Stimulated activated CD8-positive, alpha-beta memory T cell treated with anti-CD3 and anti-CD28 coated beads, Interleukin-15, amount 100 ng/mL, for 4 hours (primary cell): Measurements from ENCODE around the gene ZDHHC14.
A peak's percentile ranks its signal among the peaks of the same experiment; 100 is the strongest.

Experiments
- DNase-seq, 2 donors: peaks; one replicate each; pipeline ENCODE4 v3.0.0-alpha.2; 2020; ENCODE audit warnings: low read depth in 2 of 2

Gene ZDHHC14

DNA sequence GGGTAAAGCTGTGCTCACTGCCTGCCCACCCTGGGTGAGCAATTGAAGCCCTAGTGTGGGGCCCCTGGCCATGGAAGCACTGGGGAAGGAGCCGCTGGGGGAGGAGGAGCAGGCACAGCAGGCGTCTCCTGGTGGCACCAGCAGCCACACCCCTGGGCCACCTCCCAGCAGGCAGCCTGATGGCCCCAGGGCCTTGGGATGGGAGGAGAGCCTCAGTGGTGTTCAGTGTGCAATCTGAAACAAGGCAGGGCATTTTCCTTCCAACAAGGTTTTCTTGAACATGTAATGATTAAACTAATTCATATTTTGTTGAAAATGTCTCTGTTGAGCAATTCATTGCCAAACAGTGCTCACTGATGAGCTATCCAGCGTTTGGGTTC, 151.0 kb downstream of the ZDHHC14 start:
- no peak for DNase-seq

DNA sequence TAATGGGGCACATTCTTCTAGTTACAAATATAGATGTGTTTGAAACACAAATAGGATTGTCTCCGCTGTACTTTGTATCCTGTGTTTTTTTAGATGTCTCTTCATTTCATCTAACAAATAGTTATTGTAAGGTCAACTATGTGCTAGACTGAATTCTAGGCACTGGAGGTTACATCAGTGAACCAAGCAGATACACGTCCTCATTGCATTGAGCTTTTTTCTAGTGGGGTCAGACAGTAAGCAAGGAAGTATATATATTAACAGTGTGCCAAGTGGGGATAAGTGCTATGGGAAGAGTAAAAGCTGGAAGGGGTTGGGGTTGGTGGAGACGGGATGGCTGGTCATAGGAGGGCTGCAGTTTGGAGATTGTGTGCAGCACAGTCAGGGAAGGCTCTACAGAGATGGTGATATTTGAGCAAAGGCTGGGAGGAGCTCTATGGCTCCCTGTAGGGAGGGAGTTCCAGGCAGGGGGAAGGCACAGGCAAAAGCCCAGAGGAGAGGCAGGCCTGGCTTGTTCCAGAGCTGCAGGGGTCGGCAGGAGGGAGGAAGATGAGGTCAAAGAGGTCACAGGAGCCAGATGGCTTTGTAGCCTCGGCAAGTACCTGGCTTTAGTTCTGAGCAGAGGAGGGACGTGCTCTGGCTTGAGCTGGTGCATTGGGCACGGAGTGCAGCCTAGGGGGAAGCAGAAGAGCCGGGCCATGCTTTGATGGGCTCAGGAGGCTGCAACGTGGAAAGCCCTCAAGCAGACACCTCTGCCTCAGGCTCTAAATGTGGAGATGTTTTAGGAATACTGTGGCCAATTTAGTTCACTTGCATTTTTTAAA, 152.3 kb downstream of the ZDHHC14 start:
- DNase-seq: no peak

DNA sequence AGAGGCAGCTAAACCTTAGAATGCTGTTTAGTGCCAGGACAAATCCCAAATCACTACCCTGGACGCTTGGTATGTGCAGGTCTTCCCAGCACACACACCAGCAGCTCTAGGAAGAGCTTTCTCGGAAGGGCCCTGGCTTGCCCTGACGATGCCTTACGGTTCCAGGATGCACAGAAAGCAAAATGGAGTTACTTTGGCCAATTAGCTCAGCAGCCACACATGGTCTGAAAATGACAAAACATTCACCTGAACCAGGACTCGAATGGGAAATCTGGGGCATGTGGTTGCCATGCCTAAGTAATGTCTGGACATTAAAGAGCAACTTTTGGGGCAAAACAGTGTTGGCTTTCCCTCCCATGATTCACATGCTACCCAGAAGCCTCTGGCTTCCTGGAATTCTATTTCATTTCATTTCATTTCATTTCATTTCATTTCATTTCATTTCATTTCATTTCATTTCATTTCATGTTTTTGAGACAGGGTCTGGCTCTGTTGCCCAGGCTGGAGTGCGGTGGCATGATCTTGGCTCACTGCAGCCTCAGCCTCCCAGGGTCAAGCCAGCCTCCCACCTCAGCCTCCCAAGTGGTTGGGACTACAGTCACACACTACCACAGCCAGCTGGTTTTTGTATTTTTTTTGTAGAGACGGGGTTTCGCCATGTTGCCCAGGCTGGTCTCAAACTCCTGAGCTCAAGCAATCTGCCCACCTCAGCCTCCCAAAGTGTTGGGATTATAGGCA, 153.3 kb downstream of the ZDHHC14 start:
- no peak for DNase-seq

DNA sequence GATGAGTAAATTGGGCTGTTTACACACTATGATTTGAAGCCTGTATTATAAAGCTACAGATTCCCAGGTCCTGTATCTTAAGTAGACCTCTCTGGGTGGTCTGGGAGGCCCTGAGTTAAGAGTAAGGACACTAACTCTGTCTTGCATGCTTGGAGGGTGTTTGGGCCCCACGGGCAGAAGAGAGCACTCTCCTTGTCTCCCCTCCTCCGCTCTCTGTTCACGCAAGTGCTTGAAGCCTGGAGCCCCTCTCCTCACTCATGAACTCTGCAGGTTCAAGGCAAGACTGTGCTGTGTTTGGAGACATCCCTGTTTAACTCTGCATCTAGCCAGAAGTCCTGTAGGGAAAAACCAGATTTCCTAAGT, 154.0 kb downstream of the ZDHHC14 start:
- no peak for DNase-seq

DNA sequence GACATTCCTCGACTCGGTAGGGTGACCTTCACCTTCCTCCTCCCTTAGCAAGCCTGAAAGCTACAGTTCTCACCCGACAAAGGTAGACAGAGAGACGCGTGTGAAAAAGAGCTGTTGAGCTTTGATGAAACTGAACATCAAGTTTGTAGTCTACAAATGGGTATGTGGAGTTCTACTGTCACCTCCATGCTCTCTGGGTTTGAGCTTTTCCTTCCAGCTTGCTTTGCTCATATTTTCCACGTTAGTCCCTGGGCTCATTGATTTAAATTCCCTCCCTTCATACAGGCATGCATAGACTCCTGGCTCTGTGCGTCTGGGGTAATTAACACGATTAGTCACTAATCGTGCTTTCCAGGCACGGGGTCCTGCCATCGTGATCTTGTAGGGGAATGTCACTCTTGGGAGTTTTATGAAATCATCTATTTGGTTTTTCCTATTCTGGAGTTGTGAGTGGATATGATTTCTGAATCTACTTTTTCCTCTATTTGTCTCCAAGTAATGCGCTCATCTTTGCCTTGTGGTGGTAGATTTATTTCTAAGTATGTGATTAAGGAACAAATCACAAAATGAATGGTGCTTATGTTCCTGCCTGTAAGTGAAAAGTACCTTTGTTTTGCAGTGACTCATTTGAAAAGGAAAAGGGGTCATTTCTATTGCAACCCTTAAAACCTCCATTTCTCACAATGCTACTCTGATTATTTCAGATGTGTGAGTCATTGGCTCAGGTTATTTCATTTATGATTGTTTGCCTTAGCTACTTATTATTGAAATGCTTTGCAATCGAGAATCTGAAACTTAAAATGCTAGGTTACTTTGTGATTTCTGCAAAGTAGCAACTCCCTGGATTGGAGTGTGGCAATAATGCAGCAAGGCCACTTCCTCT, 154.6 kb downstream of the ZDHHC14 start:
- DNase-seq: no peak

DNA sequence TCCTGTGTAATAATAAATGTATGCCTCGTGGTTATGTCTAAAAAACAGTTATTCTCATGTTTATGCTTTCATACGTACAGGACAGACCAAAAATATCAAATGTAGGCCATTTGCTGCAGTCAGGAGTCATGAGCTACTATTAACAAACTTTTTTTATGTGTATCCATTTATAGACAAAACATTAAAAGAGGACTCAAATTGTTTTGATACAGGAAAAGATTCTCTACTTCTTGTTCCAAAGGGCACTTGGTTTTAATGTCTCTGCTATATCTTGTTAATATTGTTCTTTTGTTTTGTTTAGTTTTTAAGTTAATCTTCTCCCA, 155.2 kb downstream of the ZDHHC14 start:
- DNase-seq: no peak

DNA sequence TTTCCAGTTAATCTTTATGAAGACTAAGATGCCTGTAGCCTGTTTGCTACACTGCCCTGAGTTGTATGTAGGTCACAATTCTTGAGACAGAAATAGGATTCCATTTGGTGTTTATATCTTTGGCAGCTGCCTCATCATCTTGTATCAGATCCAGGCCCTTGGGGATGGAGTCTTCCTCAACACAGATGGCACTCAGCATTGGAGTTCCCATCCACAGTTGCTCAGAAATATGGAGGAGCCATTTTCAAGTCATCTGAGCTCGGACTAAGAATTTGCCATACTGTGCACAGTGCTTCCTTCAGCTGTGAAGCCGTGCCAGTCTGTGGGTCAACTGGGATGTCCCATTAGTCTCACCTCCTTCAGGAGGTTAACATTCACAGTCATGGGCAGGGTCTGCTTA, 156.6 kb downstream of the ZDHHC14 start:
- DNase-seq: no peak

DNA sequence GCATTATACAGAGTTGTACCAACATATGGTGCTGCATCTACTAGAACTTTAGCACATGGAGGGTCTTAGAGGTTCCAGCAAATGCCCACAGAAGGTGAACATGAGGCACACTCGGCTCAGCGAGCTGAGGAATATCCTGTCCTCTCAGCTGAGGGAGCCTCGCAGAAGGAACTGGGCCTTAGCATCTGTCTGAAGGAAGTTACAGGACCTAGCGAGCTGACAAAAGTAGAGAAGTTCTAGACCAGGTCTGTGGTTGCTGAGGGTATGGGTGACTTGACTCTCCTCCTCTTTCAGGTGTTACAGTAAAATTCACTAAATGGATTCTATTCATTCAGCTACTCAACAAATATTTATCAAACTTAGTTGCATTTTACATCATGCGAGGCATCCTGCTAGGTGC, 157.2 kb downstream of the ZDHHC14 start:
- DNase-seq: no peak

DNA sequence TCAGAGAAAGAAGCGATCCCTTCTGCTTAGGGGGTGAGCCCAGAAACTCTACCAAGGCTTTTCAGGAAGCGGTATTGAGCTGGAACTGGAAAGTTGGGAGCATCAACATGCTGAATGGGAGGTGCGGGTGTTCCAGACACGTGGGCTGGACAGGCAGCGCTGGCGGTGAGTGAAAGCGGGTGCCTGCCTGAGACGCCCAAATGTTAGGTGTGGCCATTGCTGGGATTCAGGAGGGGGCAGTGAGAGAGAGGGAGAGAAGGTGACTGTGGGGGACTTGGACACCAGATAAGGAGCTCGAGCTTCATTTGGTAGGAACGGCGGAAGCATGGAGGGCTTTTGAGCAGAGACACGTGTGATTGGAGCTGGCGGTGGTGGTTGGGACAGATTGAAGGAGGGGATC, 157.7 kb downstream of the ZDHHC14 start:
- no peak for DNase-seq

DNA sequence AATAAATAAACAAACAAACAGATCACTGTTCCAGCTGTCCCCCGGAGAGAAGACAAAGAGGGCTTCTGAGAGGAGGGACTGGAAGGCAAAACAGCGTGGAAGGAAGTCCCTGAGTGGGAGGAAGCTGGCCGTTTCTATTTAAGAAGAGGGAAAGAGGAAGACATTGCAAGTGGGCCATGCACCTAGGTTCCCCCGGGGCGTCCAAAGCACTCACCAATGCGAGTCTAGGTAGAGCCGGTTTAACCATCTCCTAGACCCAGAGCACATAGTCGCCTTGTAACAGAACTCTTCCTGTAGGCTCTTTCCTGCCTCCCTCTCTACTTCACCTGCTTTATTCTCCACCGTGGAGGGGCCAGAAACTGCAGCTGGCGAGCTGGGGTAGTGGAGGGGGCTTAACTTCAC, 158.4 kb downstream of the ZDHHC14 start:
- DNase-seq: no peak

DNA sequence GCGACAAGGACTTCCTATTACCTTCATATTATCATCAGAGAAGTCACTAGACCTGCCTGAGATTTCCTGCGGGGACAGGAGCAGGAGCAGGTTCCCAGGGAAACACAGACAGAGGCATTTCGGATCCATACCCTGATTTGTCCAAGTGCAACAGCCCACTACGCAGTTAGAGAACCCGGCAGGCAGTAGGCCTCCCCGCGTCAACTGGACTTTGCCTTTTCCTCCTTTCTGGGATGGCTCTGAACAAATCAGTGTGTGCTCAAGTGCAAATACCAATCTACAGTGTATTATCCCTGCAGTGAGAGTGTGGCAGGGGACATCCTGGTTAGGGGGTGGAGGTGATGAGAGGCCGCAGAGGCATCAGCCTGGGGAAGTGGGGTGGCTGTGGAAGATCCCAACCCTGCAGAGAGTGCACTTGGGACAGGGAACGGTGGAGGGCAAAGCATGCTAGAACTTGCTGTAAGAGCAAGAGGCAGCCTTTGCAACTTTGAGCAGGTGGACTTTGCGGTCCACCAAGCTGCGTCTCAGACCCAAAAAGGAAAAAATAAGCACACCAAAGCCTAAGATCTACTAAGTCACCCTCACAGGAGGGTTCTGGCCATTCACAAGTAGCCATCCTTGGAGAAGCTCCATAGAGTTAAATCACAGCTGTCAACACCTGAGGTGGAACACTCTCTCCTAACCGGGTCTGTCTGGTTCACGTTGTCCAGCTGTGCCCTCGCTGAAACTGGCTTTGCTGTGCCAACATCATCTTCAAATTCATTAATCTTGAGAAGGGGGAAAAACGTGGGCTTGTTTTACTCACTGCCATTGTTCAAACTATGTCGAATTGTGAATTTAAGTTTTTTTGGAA, 159.1 kb downstream of the ZDHHC14 start:
- DNase-seq: no peak

DNA sequence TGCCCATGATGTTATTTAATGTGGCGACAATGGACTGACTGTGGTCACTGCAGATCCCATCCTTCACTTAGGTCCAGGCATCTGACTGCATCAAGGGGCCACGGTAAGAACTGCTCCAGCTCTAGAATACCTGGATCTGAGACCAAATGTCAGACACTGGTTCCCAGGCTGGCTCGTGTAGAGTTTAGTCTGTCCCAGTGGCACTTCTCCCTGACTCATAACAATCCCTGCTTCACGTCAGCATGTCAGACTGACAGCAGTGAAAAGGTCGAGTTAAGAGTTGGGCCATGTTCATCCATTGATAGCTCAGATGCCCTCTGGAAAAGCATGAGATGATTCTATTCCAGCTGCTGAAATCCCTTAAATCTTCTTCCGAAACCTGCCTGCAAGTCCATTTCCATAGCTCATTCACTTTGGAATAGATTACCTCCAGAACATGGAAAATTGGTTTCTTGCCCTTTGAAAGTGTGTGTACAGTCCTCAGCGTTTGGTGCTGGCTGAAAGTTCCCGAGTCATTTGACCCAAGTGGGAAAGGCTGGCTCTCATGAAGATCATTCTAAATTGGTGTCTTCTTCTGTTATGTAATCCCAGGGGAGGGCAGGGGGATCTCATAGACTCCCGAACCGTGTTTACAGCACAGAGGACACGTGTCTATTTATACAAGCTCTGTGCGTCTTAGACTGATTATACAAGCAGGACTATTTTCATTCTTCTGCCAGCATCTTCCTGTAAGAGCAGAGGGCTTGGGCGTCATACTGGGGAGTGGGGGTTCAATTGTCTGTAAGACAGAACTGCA, 160.8 kb downstream of the ZDHHC14 start:
- DNase-seq: no peak

DNA sequence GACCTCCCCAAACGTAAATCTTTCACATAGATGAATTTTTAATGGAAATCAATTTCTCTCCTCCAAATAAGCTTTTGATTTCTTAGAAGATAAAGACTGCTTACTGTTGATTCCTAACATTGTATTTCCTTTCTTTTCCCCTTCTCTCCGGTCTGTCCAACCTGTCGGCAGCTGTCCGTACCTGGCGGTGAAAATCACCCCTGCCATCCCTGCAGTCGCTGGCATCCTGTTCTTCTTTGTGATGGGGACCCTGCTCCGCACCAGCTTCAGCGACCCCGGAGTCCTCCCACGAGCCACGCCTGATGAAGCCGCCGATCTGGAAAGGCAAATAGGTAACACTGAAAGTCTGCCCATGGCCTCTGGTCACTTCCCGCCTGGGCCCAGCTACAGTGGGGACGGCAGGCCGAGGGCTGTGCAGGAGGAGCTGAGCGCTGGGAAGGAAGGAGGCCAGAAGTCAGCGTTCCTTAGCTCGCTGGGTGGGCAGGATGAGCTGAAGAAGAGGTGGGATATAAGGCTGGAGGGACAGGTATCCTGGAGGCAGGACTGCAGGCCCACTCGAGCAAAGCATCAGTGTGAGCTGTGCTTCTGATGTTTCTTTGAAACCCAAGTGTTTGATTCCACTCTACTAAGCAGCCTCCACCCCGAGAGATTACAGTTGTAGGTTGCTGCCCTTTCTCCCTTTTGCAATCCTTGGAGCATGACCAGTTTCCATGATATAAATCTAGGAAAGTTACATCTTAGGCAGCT, 161.6 kb downstream of the ZDHHC14 start:
- no peak for DNase-seq

DNA sequence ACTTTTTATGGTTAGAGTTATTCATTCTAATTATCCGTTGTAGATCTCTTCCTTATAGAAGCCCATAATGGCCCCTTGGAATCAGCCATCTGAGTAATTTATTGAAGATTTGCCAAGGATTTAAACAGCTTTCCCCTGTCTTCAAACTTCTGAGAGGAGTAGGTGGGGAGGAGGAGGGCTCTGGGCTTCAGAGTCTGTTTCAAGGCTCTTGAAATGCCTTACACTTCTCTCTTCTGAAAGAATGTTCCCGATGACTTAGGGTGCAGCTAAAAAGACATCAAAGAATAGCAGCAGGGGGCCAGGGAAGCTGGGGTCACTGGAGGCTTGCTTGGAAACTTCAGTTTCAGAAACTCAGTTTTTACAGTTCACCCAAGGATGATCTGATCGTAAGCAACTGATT, 165.3 kb downstream of the ZDHHC14 start:
- DNase-seq: no peak

DNA sequence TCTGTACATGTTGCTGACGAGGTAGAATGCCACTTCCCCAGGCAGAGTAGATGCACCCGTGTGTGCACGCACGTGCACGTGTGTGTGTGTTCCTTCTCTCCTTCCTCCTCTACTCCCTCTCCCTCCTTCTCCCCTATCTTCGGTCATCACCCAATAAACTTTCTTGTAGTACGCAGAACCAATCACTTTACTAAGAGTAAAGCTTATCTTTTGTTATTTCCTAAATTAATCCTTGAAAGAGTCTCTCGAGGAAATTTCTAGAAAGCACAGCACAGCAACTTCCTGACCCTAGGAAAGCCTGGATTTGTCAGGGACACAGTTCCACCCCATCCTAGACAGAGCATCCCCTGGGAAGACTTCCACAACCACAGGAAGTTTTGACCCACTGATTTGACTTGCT, 166.1 kb downstream of the ZDHHC14 start:
- no peak for DNase-seq

DNA sequence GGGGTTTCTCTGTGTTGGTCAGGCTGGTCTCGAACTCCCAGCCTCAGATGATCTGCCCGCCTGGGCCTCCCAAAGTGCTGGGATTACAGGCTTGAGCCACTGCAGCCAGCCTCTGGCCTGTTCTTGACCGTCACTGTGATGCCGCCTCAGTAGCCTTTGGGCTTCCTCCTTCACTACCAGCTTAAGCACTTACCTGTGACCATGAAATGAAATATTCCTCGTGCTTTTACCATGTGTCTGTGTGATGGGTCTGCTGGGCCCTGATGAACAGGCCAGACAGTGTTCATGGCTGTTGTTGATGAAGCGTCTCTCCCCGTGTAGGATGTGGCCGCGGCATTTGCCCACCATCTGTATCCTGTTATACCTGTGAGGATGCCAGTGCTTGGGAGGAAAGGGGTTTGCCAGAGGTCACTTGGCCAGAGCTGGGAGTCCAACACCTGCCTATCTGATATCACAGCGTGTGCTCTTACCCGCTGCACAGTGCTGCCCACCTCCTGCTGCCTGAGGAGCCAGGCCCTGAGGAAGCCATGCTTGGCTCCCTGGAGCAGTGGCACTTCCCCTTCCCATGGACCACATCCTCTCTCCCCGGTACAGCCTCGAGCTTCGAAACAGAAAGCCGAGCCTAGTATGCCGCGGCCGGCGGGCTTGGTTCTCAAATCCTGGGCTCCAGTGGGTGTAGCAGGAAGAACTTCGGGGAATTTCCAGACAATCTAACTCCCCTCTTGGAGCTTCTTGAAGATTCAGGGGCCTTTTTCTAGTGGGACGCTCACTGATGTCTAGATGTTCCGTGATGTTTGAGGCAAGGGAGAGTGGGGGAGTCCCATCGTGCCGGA, 167.9 kb downstream of the ZDHHC14 start:
- DNase-seq: no peak

DNA sequence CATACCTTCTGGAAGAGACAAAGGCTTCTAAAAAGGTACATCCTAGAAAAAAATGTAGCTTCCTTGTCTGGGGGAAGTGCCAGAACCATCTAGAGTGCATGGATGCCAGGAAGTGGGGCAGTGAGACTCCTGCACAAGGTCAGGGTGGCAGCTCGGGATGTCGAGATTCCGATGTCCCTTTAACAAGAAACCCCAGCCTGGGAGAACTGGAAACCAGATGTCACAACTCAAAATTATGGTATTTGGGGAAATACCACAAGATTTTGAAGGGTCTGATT, 168.4 kb downstream of the ZDHHC14 start:
- no peak for DNase-seq

DNA sequence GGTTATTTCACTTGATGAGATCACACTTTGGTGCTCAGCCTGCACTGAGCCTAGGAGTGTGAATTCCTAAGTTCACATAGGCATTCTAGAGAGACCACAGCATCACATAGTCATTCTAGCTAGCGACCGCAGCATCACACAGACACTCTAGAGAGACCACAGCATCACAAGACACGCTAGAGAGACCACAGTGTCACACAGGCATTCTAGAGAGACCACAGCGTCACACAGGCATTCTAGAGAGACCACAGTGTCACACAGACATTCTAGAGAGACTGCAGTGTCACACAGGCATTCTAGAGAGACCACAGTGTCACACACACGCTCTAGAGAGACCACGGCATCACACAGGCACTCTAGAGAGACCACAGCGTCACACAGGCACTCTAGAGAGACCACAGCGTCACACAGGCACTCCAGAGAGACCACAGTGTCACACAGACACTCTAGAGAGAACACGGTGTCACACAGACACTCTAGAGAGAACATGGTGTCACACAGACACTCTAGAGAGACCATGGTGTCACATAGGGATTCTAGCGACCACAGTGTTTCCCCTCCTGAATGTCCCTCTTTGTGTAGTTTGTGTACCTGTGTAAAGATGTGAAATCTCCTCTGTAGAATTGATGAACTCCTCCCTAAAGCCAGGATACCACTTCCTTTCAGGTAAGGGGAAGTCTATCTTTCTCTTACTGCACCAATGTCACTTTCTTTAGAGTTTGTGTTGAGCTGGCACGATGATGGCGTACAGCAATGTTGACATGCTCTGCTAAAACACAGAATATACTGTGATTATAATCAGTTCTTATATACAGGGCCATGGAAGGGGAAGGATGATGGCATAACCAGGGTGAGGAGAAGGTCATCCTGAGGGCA, 169.4 kb downstream of the ZDHHC14 start:
- DNase-seq: peak; percentile 11 to 14
